Activated T-helper 9 cell treated with anti-CD3 and anti-CD28 coated beads, Interleukin-2, amount 50 U/mL, for 16 hours (primary cell): ENCODE results near the gene PYHIN1.

ENCODE experiments used
- DNase-seq: peaks from one replicate; pipeline ENCODE4 v3.0.0-alpha.2; 2020; ENCODE audit warnings: low read depth

PYHIN1 gene

DNA sequence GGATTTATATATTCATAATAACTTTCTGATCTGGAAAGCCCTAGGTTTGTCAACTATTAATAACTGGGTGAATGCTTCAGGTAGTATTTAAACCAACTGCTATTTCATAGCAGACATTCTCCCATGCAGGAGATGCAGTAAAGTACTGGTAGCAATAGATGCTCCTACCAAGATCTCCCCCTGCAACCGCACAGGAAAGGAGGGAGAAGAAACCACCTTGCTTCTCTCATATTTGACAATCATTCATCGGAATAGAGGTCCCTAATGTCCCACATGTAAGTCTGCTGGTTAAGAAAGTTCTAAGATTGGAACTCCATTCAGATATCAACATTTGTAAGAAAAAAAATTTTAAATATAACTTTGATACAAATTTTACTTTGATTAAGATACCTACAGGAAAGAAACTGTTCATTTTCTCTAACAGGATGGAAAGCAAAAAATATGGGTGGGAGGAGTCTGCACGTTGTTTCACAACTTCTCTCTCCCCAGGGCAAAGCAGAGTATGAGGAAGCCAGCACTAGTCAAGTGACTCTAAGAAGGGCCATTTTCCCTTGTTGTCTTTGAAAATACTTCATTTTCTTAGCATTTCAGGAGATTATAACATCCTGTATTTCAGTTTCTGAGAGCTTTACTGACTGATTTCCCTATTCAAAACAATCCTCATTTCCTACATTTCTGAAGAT is at the start of gene PYHIN1:
Gene PYHIN1 (plus strand): TSS at position 498 of the 683 bp plus-strand sequence. CDS start 5,359 bp downstream, outside the sequence.
- no peak for DNase-seq

DNA sequence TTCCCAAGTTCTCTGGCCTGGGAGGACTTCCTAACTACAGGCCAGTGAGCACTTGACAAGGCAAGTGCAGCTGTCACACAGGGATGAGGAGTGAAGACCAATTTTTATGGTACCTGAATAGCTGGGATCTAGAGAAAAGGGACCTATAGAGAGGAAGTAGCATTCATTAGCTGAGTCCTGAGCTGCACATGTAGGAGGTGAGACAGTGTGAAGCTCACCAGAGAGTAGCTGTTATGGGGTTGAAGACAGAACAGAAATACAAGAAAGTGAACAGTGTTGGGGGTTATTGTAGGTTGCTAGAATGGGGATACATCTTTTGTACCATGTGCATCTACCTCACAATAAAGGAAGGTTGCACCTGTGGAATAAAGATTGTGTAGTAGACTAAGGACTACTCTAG is 37.7 kb upstream of the PYHIN1 start:
- DNase-seq = no peak

DNA sequence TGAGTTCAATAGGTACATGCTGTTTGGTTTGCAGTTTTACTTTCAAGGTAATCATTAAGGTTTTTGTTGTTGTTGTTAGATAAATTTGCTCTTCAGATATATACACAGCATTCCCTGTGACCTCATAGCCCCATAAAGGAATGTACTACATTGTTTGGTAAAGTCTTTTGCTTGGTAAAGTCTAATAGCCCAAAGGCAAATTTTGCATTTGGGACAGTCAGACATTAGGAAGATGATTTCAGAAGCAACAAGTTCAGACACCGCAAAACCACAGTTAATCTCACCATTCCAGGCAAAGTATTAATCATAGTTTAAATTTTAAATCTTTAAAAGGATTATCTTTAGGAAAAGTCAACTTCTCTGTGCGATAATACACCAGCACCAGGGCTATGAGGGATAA is 32.6 kb upstream of the PYHIN1 start:
- no peak for DNase-seq

DNA sequence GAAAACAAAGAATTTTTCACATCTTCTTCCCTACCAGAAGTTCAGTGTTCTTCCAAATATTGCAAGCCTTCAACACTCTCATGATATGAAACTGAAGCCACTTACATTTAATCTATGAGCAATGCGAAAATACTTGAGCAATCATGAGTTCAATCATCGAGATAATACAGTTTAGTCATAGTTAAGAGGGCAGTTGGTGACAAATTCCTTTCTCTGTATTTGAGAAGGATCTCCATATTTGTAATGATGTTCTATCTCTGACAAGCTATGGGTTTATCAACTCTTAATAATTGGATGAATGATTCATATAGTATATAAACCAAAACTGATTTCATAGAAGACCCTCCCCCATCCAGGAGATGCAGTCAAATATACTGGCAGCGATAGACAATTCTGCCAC is 29.7 kb upstream of the PYHIN1 start:
- no peak for DNase-seq

DNA sequence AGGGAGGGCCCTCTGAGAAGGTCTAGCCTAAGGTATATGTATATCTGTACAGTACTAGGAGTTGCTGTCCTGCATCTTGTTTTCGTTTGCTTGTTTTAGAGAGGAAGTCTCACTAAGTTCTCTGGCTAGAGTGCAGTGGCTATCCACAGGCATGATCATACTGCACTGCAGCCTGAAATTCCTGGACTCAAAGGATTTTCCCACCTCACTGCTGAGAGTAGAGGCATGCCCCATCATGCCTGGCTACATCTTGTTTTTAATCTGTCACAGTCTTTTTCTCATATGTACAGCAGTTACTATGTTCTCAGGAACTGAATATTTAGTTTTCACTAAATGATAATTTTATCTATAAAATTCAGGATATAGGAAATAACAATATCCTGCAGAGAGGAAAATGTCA is 15.3 kb upstream of the PYHIN1 start:
- no peak for DNase-seq

DNA sequence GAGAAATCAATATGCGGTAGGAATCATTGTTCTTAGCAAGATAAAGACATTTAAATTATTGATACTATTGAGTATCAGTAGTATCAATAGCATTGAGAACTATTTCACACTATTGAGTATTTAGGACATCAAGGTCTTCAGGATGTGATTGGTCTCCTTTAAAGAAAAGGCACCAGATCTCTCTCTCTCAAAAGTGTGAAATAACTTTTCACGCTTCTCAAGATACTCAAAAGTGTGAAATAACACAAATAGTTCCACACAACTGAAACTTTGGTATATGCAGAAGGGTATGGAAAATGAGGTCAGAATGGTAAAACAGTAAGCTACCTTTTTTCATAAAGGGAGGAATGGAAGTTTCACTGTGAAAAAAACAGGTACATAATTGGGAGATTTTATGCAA is 6.7 kb upstream of the PYHIN1 start:
- DNase-seq = no peak

DNA sequence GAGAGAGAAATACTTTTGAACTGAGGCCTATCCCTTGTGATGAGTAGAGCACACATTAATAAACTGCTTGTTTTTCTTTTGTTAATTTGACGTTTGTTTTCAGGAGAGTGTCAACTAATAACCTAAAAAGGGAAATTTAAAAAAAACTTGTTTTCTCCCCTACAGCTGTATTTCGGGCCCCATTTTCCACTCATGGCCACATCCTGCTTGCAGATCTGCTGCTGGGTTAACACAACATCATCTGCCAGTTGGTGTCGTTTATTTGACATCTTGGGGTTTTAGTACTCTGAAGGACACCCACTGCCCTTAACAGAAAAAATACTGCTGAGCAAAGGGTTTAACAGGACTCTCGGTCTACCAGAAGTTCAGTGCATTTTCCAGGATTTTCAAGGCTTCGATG is 848 bp upstream of the PYHIN1 start:
- no peak for DNase-seq

DNA sequence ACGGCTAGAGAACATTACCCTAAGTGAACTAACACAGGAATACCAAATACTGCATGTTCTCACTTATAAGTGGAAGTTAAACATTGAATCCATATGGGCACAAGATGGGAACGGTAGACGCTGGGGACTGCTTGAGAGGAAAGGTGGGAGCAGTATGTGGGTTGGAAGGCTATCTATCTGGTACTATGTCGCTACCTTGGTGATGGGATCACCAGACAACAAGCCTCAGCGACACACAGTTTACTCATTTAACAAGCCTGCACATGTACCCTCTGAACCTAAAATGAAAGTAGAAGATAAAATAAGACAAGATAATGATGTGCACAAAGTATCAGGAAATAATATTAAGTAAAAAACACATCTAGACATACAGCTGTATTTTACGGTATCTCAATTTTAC is 819 bp downstream of the PYHIN1 start:
- no peak for DNase-seq

DNA sequence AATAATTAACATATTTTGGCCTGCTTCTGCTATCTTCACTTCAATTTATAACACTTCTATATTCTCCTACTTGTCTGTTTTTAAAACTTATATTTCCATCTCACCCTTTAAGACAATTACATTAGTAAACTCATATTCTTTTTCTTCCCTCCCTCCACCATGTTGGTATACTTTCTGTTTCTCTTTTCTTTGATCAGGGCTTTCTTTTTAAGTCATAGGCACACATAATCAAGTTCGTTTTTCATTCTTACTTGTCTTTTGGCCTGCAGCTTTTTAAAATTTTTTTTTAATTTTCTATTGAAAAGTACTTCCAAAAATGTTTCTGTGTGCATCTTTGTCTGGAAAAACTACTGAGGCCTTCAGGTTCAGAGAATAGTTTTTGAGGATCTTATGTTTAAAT is 2.3 kb downstream of the PYHIN1 start:
- DNase-seq = no peak

DNA sequence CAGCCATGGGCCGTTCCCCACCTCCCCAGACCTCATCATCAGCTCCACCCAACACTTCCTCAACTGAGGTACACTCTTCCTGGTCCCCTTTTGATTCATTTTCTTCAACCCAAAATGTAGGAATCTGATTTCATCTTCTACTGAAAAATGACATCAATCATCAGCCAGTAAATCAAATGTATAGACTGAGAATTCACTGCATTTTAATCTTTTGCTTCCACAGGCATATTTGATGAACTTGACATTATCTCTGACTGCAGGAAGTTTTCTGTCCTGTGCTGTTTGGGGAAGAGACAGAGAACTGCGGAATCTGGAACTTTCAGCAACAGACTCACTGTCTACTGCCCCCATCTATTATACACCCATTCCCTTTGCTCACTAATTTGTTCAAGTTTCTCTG is 7.8 kb downstream of the PYHIN1 start:
- no peak for DNase-seq

DNA sequence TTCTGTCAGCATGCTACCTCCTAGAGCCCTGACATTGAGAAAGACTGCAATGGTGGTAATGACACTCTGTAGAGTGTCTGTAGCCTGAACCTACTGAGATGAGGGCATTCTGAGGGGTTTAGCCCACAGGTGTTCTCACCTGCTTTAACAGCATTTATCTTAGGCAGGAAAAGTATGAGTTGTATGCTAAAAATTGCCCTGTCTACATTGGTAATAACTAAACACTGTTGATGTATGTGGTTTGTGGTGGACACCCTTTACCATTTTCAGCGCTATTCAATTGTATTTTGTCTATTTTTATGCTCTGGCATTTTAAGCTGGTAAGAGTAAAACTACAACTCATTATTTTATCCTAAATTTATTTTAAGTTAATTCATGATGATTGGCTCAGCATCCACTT is 10.0 kb downstream of the PYHIN1 start:
- no peak for DNase-seq

DNA sequence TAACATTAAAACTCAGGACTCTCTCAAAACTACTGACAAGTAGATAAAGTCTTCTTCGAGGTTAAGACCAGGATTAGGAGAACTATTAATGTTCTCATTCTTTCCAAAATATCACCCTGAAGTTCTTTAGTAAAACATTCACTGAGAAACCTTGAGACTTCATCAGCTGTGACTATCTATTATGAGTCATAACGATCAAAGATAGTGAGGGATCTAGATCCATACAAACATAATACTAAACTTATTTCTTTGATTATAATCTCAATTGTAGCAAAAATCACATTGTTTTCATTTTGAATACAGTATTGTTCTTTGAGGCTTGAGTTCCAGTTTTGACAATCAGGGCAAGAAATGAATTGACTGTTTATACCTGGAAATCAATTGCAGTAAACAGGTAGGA is 11.1 kb downstream of the PYHIN1 start:
- DNase-seq = no peak

DNA sequence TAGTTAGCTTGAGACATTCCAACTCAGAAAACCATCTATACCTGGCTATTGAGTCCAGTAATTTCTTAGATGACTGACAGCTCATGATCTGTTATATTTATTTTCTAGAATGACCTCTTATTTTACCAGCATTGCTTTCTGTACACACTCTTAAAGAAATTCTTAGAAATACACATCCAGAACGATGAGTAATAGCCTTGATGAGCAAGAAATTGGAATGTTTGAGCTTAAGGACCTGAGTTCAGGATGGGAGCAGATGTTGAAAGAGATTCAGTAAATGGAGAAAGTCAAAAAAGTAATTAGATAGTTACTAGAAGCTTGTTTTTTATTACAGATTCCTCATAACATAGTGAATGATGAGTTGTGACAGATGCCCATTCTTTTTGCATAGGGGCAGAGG is 11.7 kb downstream of the PYHIN1 start:
- DNase-seq = no peak

DNA sequence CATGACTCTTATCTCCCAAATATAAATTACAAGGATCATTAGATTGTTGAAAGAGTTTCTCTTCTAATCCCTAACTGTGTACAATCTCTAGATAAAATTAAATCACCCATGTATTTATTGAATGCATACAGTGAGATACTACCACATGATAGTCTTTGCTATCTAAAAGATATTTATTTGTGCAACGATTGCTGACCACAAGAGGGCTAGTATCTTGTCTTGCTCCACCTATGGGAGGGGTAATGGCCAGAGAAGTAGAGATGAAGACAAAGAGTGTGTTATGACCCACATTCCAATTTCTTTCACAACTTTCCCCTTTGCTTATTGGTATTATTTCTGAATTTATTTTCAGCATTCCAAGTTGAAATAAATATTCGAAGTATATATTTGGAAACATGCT is 13.7 kb downstream of the PYHIN1 start:
- no peak for DNase-seq

DNA sequence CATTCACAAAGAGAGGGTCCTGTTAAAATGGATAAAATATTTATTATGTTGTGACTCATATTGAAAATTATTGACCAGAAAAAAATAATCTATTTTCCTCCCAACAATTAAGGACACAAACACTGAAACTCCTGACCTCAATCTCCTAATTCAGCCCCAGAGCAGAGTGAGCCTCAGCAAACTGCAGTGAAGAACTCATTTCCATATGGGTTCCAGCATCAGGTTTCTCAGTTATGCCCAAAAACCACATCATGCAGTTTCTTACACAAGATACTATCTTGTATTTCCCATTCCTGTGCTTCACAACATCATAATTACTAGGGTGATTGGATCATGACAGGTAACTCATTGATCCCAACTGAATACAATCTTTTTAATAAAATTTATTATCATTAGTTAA is 15.4 kb downstream of the PYHIN1 start:
- DNase-seq = no peak

DNA sequence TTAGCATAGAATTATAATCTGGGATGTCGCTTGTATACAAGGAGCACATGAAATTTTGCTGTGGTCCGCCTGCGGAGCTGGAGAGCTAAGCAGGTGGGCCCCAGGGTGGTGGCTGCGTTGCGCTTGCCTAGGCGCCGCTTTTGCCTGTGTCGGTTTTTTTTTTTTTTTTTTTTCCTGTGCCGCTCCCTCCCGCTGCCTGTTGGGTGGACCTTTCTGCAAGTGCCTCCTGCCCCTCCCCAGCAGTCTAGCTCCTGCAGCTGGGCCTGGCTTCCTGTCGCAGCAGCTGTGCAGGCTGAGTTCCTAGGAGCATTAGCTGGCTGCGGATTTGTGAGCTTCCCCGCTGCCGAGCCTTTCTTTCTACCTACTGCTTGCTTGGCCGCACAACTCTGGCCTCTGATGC is 20.6 kb downstream of the PYHIN1 start:
- DNase-seq = no peak

DNA sequence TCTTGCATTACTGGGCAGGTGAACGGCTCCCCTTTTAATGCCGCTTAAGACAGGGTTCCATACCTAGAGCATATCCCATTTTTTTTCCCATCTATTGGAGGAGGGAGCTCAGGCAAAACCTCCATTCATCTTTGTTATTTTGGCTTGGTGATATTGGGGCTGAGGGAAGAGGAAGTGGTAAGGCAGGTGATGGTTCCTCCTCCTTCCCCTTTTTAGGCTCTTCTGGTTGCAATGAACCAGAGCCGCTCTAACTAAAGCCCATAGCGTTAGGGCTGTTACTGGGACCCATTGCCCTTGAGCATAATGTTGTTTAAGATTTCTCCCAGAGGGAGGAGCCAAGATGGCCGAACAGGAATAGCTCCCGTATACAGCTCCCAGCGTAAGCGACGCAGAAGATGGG is 21.1 kb downstream of the PYHIN1 start:
- DNase-seq = no peak

DNA sequence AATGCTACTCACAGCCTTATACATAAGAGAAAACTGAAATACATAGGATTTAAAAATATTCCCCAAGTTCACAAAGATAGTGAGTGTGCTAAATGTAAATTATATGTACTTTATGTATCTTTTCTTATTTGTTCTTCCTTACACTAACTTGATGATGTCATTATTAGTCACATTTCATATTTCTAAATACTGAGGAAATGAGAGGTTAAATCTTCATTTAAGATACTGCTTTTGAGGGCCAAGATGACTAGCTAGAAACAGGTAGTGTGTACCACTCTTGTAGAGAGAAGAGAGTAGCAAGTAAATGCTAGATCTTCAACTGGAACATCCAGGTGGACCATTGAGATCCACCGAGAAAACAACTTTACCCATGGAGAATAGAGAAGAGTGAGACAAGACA is 29.8 kb downstream of the PYHIN1 start:
- no peak for DNase-seq

DNA sequence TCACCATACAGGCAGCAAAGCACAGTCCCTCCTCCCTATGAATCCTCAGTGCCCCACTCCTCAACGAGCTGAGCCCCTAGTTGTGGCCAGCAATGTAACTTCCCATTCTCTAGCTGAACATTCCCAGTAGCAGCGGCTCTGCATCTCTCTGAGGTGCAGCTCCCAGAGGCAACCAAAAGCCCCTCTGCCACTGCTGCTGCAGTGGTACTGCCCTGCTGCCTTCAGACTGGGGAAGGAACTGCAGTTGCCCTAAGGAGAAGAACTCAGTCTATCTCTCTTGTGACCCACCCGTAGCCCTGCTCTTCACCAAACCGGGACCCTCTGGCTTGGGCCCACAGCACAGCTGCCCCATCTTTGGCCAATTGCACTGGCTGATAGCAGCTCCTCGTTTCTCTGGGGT is 31.6 kb downstream of the PYHIN1 start:
- DNase-seq = no peak

DNA sequence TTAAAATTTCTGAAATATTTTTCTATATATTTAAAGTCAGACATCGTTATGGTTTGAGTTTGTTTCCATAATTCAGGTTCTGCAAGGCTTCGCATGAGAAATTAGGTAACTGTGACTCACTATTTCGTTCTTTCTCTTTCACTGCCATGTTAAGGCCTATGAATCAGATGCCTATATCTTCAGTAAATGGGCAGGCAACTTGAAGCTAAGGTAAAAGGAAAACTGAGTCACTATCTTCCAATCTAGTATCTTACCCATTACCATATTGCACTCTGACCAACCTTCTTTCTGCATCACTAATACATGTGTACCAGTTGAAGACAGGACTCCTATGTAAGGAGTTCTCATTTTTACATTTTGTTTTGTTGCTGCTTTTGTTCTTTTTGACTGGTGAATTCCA is 37.8 kb downstream of the PYHIN1 start:
- no peak for DNase-seq

DNA sequence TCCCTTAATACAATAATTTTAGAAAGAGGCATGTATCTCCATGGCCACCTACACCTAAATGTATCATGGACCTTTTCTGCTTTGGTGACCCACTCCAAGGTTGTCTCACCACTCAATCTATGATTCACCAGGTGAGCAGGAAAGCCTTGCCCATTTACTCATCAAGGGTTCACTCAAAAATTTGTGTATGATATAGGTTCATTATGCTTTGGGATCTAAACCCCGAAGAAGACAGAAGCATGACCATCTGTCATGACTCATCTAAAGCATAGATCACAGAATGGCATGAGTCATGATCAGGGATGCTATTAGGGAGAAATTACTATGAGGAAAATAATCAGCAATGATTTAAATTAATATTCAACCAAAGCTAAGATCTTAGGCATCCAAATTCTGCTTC is 38.5 kb downstream of the PYHIN1 start:
- no peak for DNase-seq

DNA sequence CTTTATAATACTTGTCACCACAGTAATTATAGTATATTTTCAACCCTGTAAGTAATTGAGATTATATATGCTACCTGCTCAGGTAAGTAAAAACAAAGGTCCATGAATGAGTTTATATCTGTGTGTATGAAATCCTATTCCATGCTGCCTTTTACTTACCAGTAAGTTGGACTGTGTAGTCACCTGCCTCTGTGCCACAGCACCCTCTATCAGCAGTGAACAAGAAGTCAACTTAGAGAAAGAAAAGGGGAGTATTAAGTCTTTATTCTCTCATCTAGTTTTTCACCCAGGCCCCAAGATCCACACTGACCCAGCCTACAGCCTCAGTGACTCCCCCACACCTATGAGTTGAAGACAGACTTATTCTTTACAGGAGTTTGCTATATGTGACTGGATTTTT is 41.5 kb downstream of the PYHIN1 start:
- no peak for DNase-seq

DNA sequence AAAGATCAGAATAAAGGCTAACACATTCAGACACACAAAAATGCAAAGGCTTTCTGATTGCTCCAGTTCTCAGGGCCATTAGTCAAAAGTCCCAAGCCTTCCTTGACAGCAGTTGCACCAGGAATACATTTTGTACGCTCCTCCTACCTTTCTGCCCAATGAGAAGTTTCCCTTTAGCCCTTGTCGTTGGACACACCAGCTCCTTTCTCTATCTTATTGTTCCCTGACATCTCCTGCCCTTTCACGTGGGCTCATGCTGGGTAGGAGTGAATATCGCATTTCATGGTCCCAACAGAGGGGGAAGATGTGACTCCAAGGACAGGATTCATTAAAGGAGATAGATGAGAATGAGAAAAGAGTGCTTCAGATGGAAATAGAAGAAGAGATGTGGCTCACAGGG is 44.9 kb downstream of the PYHIN1 start:
- no peak for DNase-seq

DNA sequence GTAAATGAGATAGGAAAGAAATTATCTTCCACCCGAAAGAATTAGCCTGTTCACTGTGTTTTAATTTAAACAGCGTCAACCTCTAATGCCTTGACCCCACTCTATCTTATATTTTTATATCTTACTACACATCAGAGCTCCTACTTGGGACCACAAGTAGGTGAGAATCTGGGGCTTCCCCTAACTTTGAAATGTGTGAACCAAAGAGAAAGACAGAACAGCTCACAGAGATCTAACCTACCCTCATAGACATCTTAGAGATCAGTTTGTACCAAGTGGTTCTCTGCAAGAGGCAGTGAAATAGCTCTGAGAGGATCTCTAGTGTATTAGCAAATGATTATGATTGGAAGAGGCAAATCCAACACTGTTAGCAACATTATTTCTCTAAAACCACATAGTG is 47.4 kb downstream of the PYHIN1 start:
- DNase-seq = no peak

DNA sequence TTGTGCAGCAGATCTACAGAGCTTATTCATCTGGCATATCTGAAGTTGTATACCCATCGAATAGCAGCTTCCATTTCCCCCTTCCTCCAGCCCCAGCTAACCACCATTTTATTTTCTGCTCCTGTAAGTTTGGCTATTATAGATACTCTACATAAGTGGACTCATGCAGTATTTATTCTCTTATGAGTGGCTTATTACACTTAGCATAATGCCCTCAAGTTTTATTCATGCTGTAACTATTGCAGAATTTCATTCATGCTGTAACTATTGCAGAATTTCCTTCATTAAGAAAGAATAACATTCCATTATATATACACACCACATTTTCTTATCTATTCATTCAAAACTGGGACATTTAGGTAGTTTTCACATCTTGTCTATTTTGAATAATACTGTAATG is 47.9 kb downstream of the PYHIN1 start:
- DNase-seq = no peak
